Duodenal mucosa (tissue), 2 donors: ENCODE results near the gene PRIMA1.

Experiments
- H3K27ac ChIP-seq: one replicate; pipeline ENCODE4 v1.7.0; 2013; ENCODE audit warnings: low read depth, low read length
- H3K27me3 ChIP-seq, 2 donors: one replicate each; pipeline ENCODE4 v1.7.0; 2013; ENCODE audit warnings: low read length in 2 of 2, control low read depth in 1 of 2; ENCODE audit not compliant: insufficient read depth in 2 of 2, control insufficient read depth in 1 of 2
- H3K36me3 ChIP-seq, 2 donors: one replicate each; pipeline ENCODE4 v1.7.0; 2013; ENCODE audit warnings: low read length in 2 of 2, control low read depth in 1 of 2; ENCODE audit not compliant: insufficient read depth in 2 of 2, control insufficient read depth in 1 of 2
- H3K4me1 ChIP-seq, 2 donors: one replicate each; pipeline ENCODE4 v1.7.0; 2013; ENCODE audit warnings: low read length in 2 of 2, control low read depth in 1 of 2; ENCODE audit not compliant: insufficient read depth in 2 of 2, control insufficient read depth in 1 of 2
- H3K4me3 ChIP-seq, 2 donors: one replicate each; pipeline ENCODE4 v1.7.0; 2013; ENCODE audit warnings: low read length in 2 of 2, low read depth in 1 of 2
- H3K9ac ChIP-seq, 2 donors: one replicate each; pipeline ENCODE4 v1.7.0; 2013; ENCODE audit warnings: low read length in 2 of 2, low read depth in 1 of 2
- H3K9me3 ChIP-seq, 2 donors: one replicate each; pipeline ENCODE4 v1.7.0; 2013; ENCODE audit warnings: low read length in 2 of 2, control low read depth in 1 of 2; ENCODE audit not compliant: control insufficient read depth in 1 of 2

Gene PRIMA1

GRCh38 chr14:93797071-93797470 is 8.8 kb upstream of the PRIMA1 start:
- H3K4me1 ChIP-seq, result no peaks in the 10 kb centered on the region
- no peak overlapping the region for H3K27ac ChIP-seq
- H3K4me3 ChIP-seq, result no peak overlapping the region
- no peak overlapping the region for H3K9ac ChIP-seq
- no peaks in the 10 kb centered on the region for H3K9me3 ChIP-seq
- peaks cover 0 to 2% of the 10 kb centered on the region in 2 donors for H3K27me3 ChIP-seq
- no peaks in the 10 kb centered on the region for H3K36me3 ChIP-seq

DNA sequence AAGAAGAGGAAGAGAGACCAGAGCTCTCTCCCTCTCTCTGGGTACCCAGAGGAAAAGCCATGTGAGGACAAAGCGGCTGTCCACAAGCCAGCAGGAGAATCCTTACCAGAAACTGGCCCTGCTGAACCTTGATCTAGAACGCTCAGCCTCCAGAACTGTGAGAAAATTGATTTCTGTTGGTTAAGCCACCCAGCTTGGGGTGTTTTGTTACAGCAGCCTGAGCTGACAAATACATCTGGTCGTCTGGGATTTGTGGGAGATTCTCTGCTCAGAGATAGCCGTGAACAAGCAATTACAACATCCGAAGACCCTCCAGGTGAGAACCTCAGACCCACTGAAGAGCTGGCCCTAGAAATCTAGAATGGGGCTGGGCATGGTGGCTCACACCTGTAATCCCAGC is 6.5 kb upstream of the PRIMA1 start:
- Histone ChIP-seq H3K27me3 (peaks cover 4 to 8% of the 10 kb centered on the region in 2 donors), H3K9me3 (no peaks in the 10 kb centered on the region), H3K9ac (no peak overlapping the region), H3K27ac (no peak overlapping the region), H3K4me3 (no peak overlapping the region), H3K4me1 (peaks cover 0 to 2% of the 10 kb centered on the region in 2 donors), H3K36me3 (no peaks in the 10 kb centered on the region)

- H3K36me3 ChIP-seq, result no peaks in the 10 kb centered on the region
- H3K4me3 ChIP-seq, result no peak overlapping the region
- H3K27ac ChIP-seq, result no peak overlapping the region
- H3K9ac ChIP-seq, result no peak overlapping the region
- H3K27me3 ChIP-seq, result peaks cover 5 to 13% of the 10 kb centered on the region in 2 donors
- H3K9me3 ChIP-seq, result no peaks in the 10 kb centered on the region
- H3K4me1 ChIP-seq, result peaks cover 0 to 5% of the 10 kb centered on the region in 2 donors
Observed at GRCh38 chr14:93793555-93794324, 5.5 kb upstream of the PRIMA1 start.

GRCh38 chr14:93792391-93792790 is 4.1 kb upstream of the PRIMA1 start:
- H3K4me1 ChIP-seq, result peaks cover 0 to 5% of the 10 kb centered on the region in 2 donors
- no peaks in the 10 kb centered on the region for H3K9me3 ChIP-seq
- H3K27me3 ChIP-seq, result peaks cover 5 to 13% of the 10 kb centered on the region in 2 donors
- no peak overlapping the region for H3K9ac ChIP-seq
- no peak overlapping the region for H3K4me3 ChIP-seq
- H3K36me3 ChIP-seq, result no peaks in the 10 kb centered on the region
- H3K27ac ChIP-seq, result no peak overlapping the region

DNA sequence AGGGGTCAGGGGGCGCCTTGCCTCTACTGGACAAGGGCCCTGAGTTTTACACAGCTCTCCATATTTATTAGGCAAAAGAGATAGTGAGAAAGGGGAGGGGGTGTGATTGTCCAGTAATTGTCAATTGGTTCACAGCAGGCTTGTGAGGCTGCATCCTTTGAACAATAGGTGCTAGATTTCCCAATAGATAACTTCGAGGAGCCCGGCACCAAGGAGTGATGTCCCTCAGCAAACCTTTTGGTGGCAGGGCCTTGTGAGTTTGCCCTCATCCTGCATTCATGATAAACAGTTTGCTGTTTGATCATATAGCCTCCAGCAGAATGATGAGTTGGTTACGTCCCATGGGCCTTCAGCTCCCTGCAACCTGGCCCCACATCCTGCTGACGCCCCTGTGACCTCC is 2.7 kb upstream of the PRIMA1 start:
- H3K36me3 ChIP-seq, result no peaks in the 10 kb centered on the region
- H3K27me3 ChIP-seq, result peaks cover 6 to 13% of the 10 kb centered on the region in 2 donors
- no peak overlapping the region for H3K4me3 ChIP-seq
- H3K4me1 ChIP-seq, result peaks cover 0 to 5% of the 10 kb centered on the region in 2 donors
- H3K27ac ChIP-seq, result no peak overlapping the region
- no peaks in the 10 kb centered on the region for H3K9me3 ChIP-seq
- H3K9ac ChIP-seq, result no peak overlapping the region

GRCh38 chr14:93789228-93790130 is 1.2 kb upstream of the PRIMA1 start:
- Histone ChIP-seq H3K4me3 (no peak overlapping the region), H3K9ac (no peak overlapping the region), H3K36me3 (no peaks in the 10 kb centered on the region), H3K27ac (no peak overlapping the region), H3K9me3 (no peaks in the 10 kb centered on the region), H3K27me3 (peaks cover 6 to 13% of the 10 kb centered on the region in 2 donors), H3K4me1 (peaks cover 0 to 5% of the 10 kb centered on the region in 2 donors)

DNA sequence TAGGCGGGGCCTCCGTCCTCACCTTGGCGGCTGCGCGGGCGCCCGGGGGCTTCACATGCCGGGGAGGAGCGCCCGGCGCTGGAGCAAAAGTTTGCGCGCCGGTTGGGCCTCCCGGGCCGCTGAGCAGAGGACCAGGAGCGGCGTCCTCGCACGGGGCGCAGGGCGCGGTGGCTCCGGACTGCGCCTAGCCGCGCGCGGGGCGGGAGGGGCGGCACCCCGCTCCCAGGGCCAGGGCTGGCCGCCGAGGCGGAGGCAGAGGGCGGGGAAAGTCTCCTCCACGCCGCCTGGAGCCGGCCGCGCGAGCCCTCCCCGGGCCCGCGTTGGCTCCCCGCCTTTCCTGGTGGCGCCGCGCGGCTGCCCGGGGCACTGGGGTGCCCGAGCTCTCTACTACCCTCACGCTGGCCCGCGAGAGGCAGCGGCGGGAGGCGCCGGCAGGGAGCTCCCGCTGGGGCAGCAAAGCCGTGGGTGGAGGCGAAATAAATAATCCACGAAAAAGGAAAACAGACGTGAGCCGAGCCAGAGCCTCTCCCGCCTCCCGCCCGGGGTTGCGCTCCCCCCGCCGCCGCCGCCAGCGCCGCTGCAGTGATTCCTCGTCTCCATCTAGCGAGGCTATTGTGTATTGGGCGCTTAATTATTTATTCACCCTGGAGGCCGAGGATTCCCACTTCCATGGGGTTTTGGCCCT is 400 bp upstream of the PRIMA1 start:
- Histone ChIP-seq H3K36me3 (no peaks in the 10 kb centered on the region), H3K4me3 (peak overlapping the region in 1 of 2 donors; percentile 10), H3K27me3 (peaks cover 6 to 13% of the 10 kb centered on the region in 2 donors), H3K4me1 (peaks cover 0 to 5% of the 10 kb centered on the region in 2 donors), H3K27ac (no peak overlapping the region), H3K9ac (no peak overlapping the region), H3K9me3 (no peaks in the 10 kb centered on the region)

DNA sequence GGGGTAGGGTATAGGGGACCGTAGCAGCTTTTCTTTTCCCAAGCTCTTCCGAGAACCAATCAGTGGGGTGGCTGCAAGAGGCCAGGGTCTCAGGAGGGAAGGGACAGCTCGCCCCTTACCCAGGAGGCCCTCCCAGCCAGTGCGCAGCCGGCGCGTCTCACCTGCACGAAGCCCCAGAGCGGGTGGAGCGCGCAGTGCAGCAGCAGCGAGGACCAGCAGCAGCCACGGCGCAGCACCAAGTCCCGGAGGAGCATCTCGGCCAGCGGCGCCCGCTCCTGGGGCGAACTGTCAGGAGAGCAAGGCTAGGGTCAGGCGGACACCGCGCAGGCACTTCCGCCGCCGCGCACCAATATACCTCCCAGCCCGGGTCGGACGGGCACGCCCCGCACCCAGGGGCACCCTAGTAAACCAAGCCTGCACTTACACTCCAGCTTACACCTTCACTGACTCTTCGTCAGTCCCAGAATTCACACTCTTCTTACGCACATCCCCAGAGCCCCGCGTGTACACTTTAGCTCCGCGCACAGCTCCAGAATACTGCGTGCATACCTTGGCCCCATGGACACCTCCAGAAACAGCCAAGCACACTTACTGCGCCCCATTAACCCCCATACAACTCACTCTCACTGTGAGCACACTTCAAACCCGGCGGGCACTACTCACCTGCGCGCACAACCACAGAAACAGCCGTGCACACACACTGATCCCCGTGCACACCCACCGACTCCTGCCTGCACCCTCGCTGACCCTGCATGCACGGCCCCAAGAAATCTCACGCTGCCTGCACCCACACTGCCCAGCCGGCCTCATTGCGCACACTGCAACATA is 606 bp downstream of the PRIMA1 start:
- no peak overlapping the region for H3K9ac ChIP-seq
- no peaks in the 10 kb centered on the region for H3K9me3 ChIP-seq
- H3K4me1 ChIP-seq, result peaks cover 0 to 5% of the 10 kb centered on the region in 2 donors
- H3K27ac ChIP-seq, result no peak overlapping the region
- peaks cover 6 to 13% of the 10 kb centered on the region in 2 donors for H3K27me3 ChIP-seq
- peak overlapping the region in 1 of 2 donors; percentile 57 for H3K4me3 ChIP-seq
- H3K36me3 ChIP-seq, result no peaks in the 10 kb centered on the region

- H3K4me3 ChIP-seq, result no peak overlapping the region
- peaks cover 6 to 12% of the 10 kb centered on the region in 2 donors for H3K27me3 ChIP-seq
- no peak overlapping the region for H3K27ac ChIP-seq
- H3K9me3 ChIP-seq, result no peaks in the 10 kb centered on the region
- H3K9ac ChIP-seq, result no peak overlapping the region
- peaks cover 0 to 5% of the 10 kb centered on the region in 2 donors for H3K4me1 ChIP-seq
- no peaks in the 10 kb centered on the region for H3K36me3 ChIP-seq
Observed at GRCh38 chr14:93785423-93785822, 2.9 kb downstream of the PRIMA1 start.
